Peyer's patch (tissue), 4 donors: ENCODE measurements around the gene FGF12.

Source experiments
- CTCF ChIP-seq, 6 experiments: fragments of 450-650 bp in 4 of 6; fragments of 200-600 bp in 2 of 6; sonication (generic) in 1 of 6; IDR thresholded peaks; one replicate each; pipeline ENCODE4 v1.5.1; 2017 to 2019; ENCODE audit warnings: antibody characterized with exemption in 6 of 6, mild to moderate bottlenecking in 3 of 6, moderate library complexity in 1 of 6
- POLR2A ChIP-seq, 2 donors: fragments of 450-650 bp; IDR thresholded peaks; one replicate each; pipeline ENCODE4 v1.5.1; 2017; ENCODE audit warnings: antibody characterized with exemption in 2 of 2, mild to moderate bottlenecking in 2 of 2, moderate library complexity in 2 of 2

GRCh38 chr3:192597506-192597905 lies 129.8 kb downstream of the FGF12 start:
- TF ChIP-seq CTCF (IDR thresholded peaks at IDR 0.05) (no peak), POLR2A (IDR thresholded peaks at IDR 0.05) (no peak)
